Lower leg skin (tissue), 4 donors: Measurements from ENCODE around the gene KIR2DL3. TPM values are rescaled to one million over a fixed set of nuclear protein-coding genes. Genes with fewer than 3 reads are reported as not detected.

ENCODE experiments used
- DNase-seq, 2 donors: peaks; one replicate each; pipeline ENCODE4 v3.0.0-alpha.2; 2019; ENCODE audit warnings: low spot score in 2 of 2
- H3K4me3 ChIP-seq: fragments of 200-600 bp; sonication (generic); 2 replicates; pipeline ENCODE4 v1.5.1; 2017; ENCODE audit warnings: mild to moderate bottlenecking, low read depth; ENCODE audit not compliant: poor library complexity, severe bottlenecking
- CTCF ChIP-seq, 3 donors: fragments of 450-650 bp; IDR thresholded peaks; one replicate each; pipeline ENCODE4 v1.5.1; 2016; ENCODE audit warnings: antibody characterized with exemption in 3 of 3, mild to moderate bottlenecking in 3 of 3, moderate library complexity in 2 of 3
- POLR2A ChIP-seq, 2 donors: fragments of 450-650 bp; IDR thresholded peaks; one replicate each; pipeline ENCODE4 v1.6.1; 2016 to 2017; ENCODE audit warnings: antibody characterized with exemption in 2 of 2, mild to moderate bottlenecking in 1 of 2, moderate library complexity in 1 of 2
- WGBS, 2 donors: methylation state at CpG; one replicate each; pipeline ENCODE4 v1.1.5; 2018; 5-methylcytosine and 5-hydroxymethylcytosine counted together
- intact Hi-C: fragments of 100-400 bp; cut with DNase I; formaldehyde crosslinking; loops from one replicate; pipeline ENCODE4 v1.15.0; 2023; ENCODE audit warnings: low total_unique reads
- total RNA-seq, 4 donors: library from RNA; depleted of rRNA; stranded (reverse); fragments of >200 nt; gene quantifications; one replicate each; pipeline ENCODE4 v1.1.0, GENCODE V29; 2016

Gene KIR2DL3
- total RNA-seq, 4 donors from 2014 or later: not detected

- TF ChIP-seq POLR2A (IDR thresholded peaks at IDR 0.05) (no peak), CTCF (IDR thresholded peaks at IDR 0.05) (no peak)
- WGBS, 2 donors: 76 to 87% methylated on average over 6 of the region's 6 CpGs
Measured at GRCh38 chr19:54791476-54791875, 53.2 kb downstream of the KIR2DL3 start.

GRCh38 chr19:54792814-54793213, 54.5 kb downstream of the KIR2DL3 start:
- WGBS, 2 donors: 51 to 57% methylated on average over 8 of the region's 8 CpGs
- TF ChIP-seq POLR2A (IDR thresholded peaks at IDR 0.05): no peak
- TF ChIP-seq CTCF (IDR thresholded peaks at IDR 0.05): no peak
- intact Hi-C loops: no loop called here
- DNase-seq: no peak
- no peak overlapping the region for H3K4me3 ChIP-seq

More at GRCh38 chr19:54791476-54791875, 53.2 kb downstream of the KIR2DL3 start:
- H3K4me3 ChIP-seq: no peak overlapping the region
- no peak for DNase-seq
- intact Hi-C loops: no loop called here

GRCh38 chr19:54795758-54796157, 57.4 kb downstream of the KIR2DL3 start:
- H3K4me3 ChIP-seq: no peak overlapping the region
- intact Hi-C loops: no loop called here
- DNase-seq: no peak
- TF ChIP-seq CTCF (IDR thresholded peaks at IDR 0.05): no peak
- WGBS, 2 donors: 52 to 55% methylated on average over 1 of the region's 1 CpG

Other genes starting within 250 kb of the KIR2DL3 start
- gene LAIR2, start 235.7 kb upstream of the KIR2DL3 start, total RNA-seq: not detected
- 1 to 10 TPM in 1 of 4 donors, under 1 TPM in 2, not detected in 1; 0.17 to 1.8 (median 0.93) TPM for gene LILRA2, start 164.7 kb upstream of the KIR2DL3 start, total RNA-seq
- under 1 TPM in 1 of 4 donors, not detected in 3; 0.23 TPM for gene LILRA1, start 144.9 kb upstream of the KIR2DL3 start, total RNA-seq
- gene LILRB1, start 108.0 kb upstream of the KIR2DL3 start, total RNA-seq: under 1 TPM; 0.10 to 0.69 (median 0.50) TPM
- gene LILRB4, start 75.5 kb upstream of the KIR2DL3 start, total RNA-seq: 1 to 10 TPM in 1 of 4 donors, under 1 TPM in 3; 0.15 to 1.6 (median 0.78) TPM
- gene KIR3DL3, start 14.1 kb upstream of the KIR2DL3 start, total RNA-seq: not detected
- not detected for gene KIR2DL1, start 31.3 kb downstream of the KIR2DL3 start, total RNA-seq
- not detected for gene KIR2DL4, start 65.1 kb downstream of the KIR2DL3 start, total RNA-seq
- not detected for gene KIR3DL1, start 78.0 kb downstream of the KIR2DL3 start, total RNA-seq
- gene KIR2DS4, start 94.2 kb downstream of the KIR2DL3 start, total RNA-seq: not detected
- gene KIR3DL2, start 111.9 kb downstream of the KIR2DL3 start, total RNA-seq: under 1 TPM in 1 of 4 donors, not detected in 3; 0.19 TPM
- 1 to 10 TPM in 1 of 4 donors, not detected in 3; 1.1 TPM for gene FCAR, start 135.7 kb downstream of the KIR2DL3 start, total RNA-seq
- not detected for gene NCR1, start 167.6 kb downstream of the KIR2DL3 start, total RNA-seq
- gene NLRP7, start 209.0 kb downstream of the KIR2DL3 start, total RNA-seq: not detected
- 10 to 100 TPM in 1 of 4 donors, 1 to 10 TPM in 3; 1.0 to 10.9 (median 7.4) TPM for gene NLRP2, start 227.9 kb downstream of the KIR2DL3 start, total RNA-seq